ENCODE results near the gene KRT16. TPM values are rescaled to one million over a fixed set of nuclear protein-coding genes. Genes with fewer than 3 reads are reported as not detected.
"Not testable (repeated sequence)": the region's sequence is repeated elsewhere in the genome, so short reads cannot be mapped to it uniquely, and the experiment has no call there.

The KRT16 gene
- total RNA-seq, 4 donors from 2014 or later = 1.3 to 2.0 TPM; not detected in 2

GRCh38 chr17:41629826-41630670 lies 17.5 kb upstream of the KRT16 start:
- H3K27ac ChIP-seq = no peak overlapping the region
- H3K4me3 ChIP-seq (replicated peaks in 1 of 3) = no peak overlapping the region
- 80 to 87% methylated on average over 12 of the region's 13 CpGs for WGBS, 2 donors
- no peaks in the 10 kb centered on the region for H3K27me3 ChIP-seq
- intact Hi-C loops (cut with DNase I) = no loop called here
- TF ChIP-seq CTCF (IDR thresholded peaks at IDR 0.05) (no peak), POLR2A (IDR thresholded peaks at IDR 0.05) (no peak)
- no peak for DNase-seq
- H3K4me1 ChIP-seq = peaks cover 0 to 2% of the 10 kb centered on the region in 2 donors
- H3K36me3 ChIP-seq = no peaks in the 10 kb centered on the region
- H3K9me3 ChIP-seq = no peaks in the 10 kb centered on the region

DNA sequence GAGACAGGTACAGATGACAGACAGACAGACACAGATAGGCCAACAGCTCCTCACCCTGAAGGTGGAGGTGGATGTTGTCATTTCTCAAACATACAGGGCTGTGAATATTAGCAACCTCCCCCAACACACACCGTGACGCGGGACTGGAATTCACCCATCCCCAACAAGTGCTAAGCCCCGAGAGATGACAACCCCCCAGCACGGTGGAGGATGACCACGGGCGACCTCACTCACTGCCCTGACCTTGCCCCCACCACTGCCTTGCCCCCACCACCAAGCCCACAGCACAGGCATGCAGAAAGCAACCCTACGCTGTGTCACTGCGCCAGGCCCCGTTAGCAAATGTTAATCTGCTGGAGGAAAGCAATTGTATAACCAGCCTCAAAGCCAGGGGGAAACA lies 16.7 kb upstream of the KRT16 start:
- DNase-seq = no peak
- WGBS, 2 donors = 79 to 83% methylated on average over 10 of the region's 10 CpGs
- Histone ChIP-seq H3K4me3 (replicated peaks in 1 of 3) (no peak overlapping the region), H3K27me3 (no peaks in the 10 kb centered on the region), H3K27ac (no peak overlapping the region), H3K36me3 (no peaks in the 10 kb centered on the region), H3K4me1 (no peaks in the 10 kb centered on the region), H3K9me3 (no peaks in the 10 kb centered on the region)
- no peak for TF ChIP-seq POLR2A (IDR thresholded peaks at IDR 0.05)
- TF ChIP-seq CTCF (IDR thresholded peaks at IDR 0.05) = no peak
- intact Hi-C loops (cut with DNase I) = no loop called here

- H3K4me3 ChIP-seq (replicated peaks in 1 of 3); H3K36me3 ChIP-seq; DNase-seq; H3K27me3 ChIP-seq; intact Hi-C loops (cut with DNase I); H3K4me1 ChIP-seq; H3K27ac ChIP-seq; H3K9me3 ChIP-seq: not testable (repeated sequence)
- 87 to 89% methylated on average over 11 of the region's 11 CpGs for WGBS, 2 donors
These were observed 16.2 kb upstream of the KRT16 start for GRCh38 chr17:41628621-41629255.

GRCh38 chr17:41628073-41628370 lies 15.5 kb upstream of the KRT16 start:
- H3K4me1 ChIP-seq; H3K36me3 ChIP-seq; H3K9me3 ChIP-seq; intact Hi-C loops (cut with DNase I); H3K4me3 ChIP-seq (replicated peaks in 1 of 3); H3K27ac ChIP-seq; H3K27me3 ChIP-seq; DNase-seq: not testable (repeated sequence)
- WGBS, 2 donors = 67% methylated on average over 1 of the region's 1 CpG; no CpG with 5 or more reads in 1 of the 2 donors

DNA sequence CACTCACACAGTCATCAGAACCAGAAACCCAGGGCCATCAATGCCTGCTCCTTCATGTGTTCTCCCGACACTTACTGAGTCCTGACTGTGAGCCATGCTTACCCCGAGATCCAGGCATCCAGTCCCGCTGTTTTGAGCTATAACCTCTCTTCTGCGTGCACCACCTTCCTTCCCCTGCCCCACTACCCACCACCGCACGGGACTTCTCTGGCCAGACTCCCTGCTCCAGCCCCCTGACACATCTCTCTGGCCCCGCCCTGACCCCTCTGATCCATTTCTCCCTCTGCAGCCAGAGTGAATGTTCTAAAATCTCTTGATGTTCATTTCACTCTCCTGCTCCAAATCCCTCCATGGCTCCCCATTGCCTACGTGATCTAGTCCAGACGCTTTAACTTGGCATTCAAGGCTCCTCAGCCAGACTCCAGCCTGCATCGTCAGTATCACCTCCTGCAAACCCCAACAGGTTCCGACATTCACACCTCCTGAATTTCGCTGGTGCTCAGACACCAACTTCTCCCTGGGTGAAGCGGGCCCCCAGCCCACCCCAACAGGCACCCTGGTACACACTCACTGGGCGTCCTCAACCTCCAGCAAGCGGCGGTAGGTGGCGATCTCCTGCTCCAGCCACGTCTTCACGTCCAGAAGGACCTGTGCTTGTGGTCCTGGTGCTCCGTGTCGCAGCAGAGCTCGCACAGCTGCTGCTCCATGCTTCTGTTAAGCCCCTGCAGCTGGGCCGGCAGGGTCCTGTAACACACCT lies 14.9 kb upstream of the KRT16 start:
- H3K4me3 ChIP-seq (replicated peaks in 1 of 3) = no peak overlapping the region
- no peaks in the 10 kb centered on the region for H3K4me1 ChIP-seq
- no peak for DNase-seq
- 82 to 87% methylated on average over 21 to 23 of the region's 23 CpGs for WGBS, 2 donors
- TF ChIP-seq CTCF (IDR thresholded peaks at IDR 0.05) (no peak), POLR2A (IDR thresholded peaks at IDR 0.05) (no peak)
- no peaks in the 10 kb centered on the region for H3K27me3 ChIP-seq
- intact Hi-C loops (cut with DNase I) = no loop called here
- no peaks in the 10 kb centered on the region for H3K36me3 ChIP-seq
- H3K27ac ChIP-seq = no peak overlapping the region
- no peaks in the 10 kb centered on the region for H3K9me3 ChIP-seq

GRCh38 chr17:41626914-41627295 lies 14.3 kb upstream of the KRT16 start:
- H3K9me3 ChIP-seq; H3K4me3 ChIP-seq (replicated peaks in 1 of 3); DNase-seq; H3K27me3 ChIP-seq; intact Hi-C loops (cut with DNase I); H3K27ac ChIP-seq; H3K4me1 ChIP-seq; H3K36me3 ChIP-seq: not testable (repeated sequence)
- 88 to 95% methylated on average over 5 of the region's 5 CpGs for WGBS, 2 donors

GRCh38 chr17:41626028-41626913 lies 13.7 kb upstream of the KRT16 start:
- intact Hi-C loops (cut with DNase I) = not testable (repeated sequence)
- 86 to 88% methylated on average over 14 to 15 of the region's 17 CpGs for WGBS, 2 donors

More at GRCh38 chr17:41626028-41626913, 13.7 kb upstream of the KRT16 start:
- H3K36me3 ChIP-seq; H3K27me3 ChIP-seq; DNase-seq; H3K9me3 ChIP-seq; H3K4me1 ChIP-seq; H3K4me3 ChIP-seq (replicated peaks in 1 of 3); H3K27ac ChIP-seq: not testable (repeated sequence)
